Measurements from ENCODE around the gene NAV3. TPM values are rescaled to one million over a fixed set of nuclear protein-coding genes. Genes with fewer than 3 reads are reported as not detected.
A peak's percentile ranks its signal among the peaks of the same experiment; 100 is the strongest.

The NAV3 gene
- total and polyA plus RNA-seq, 11 donors: 1.1 to 18.0 (median 5.8) TPM

- H3K4me1 ChIP-seq: no peaks in the 10 kb centered on the region
- no peaks in the 10 kb centered on the region for H3K27me3 ChIP-seq
- H3K9me3 ChIP-seq: no peaks in the 10 kb centered on the region
- no peak for ATAC-seq
- no peak for TF ChIP-seq POLR2A (IDR thresholded peaks at IDR 0.05)
- TF ChIP-seq CTCF (IDR thresholded peaks at IDR 0.05): no peak
- no peak overlapping the region for H3K27ac ChIP-seq
- 93 to 95% (median 93%) methylated on average over 3 of the region's 3 CpGs for WGBS, 4 donors
- no peaks in the 10 kb centered on the region for H3K36me3 ChIP-seq
- intact Hi-C loops (cut with DNase I): loop anchor here in 4 of 10 donors (10.0 kb wide), 3 partner anchors 86 to 1166 kb away; no protein-coding TSS in a partner anchor
- H3K4me3 ChIP-seq: no peak overlapping the region
- no peak for DNase-seq
These were observed 178.3 kb downstream of the NAV3 start for GRCh38 chr12:78009031-78009430.

- peak in 1 of 5 donors; percentile 45 for DNase-seq
- WGBS, 4 donors: 57 to 72% (median 68%) methylated on average over 4 of the region's 4 CpGs
These were observed 187.6 kb downstream of the NAV3 start for GRCh38 chr12:78018171-78018910.

GRCh38 chr12:78018939-78019338 is 188.2 kb downstream of the NAV3 start:
- Histone ChIP-seq H3K9me3 (no peaks in the 10 kb centered on the region), H3K27me3 (no peaks in the 10 kb centered on the region), H3K4me1 (no peaks in the 10 kb centered on the region), H3K4me3 (no peak overlapping the region), H3K27ac (no peak overlapping the region), H3K36me3 (peaks cover 0 to 3% (median 0%) of the 10 kb centered on the region in 9 donors)
- no peak for DNase-seq
- WGBS, 4 donors: 85 to 88% (median 87%) methylated on average over 3 of the region's 3 CpGs
- no peak for ATAC-seq
- intact Hi-C loops (cut with DNase I): loop anchor here in 1 of 10 donors (10.0 kb wide), 1 partner anchor 106 kb away; no protein-coding TSS in a partner anchor
- TF ChIP-seq POLR2A (IDR thresholded peaks at IDR 0.05) (no peak), CTCF (IDR thresholded peaks at IDR 0.05) (no peak)

More at GRCh38 chr12:78018171-78018910, 187.6 kb downstream of the NAV3 start:
- intact Hi-C loops (cut with DNase I): loop anchor here in 1 of 10 donors (10.0 kb wide), 1 partner anchor 106 kb away; no protein-coding TSS in a partner anchor
- no peak overlapping the region for H3K4me3 ChIP-seq
- TF ChIP-seq POLR2A (IDR thresholded peaks at IDR 0.05): no peak
- no peak for TF ChIP-seq CTCF (IDR thresholded peaks at IDR 0.05)
- H3K9me3 ChIP-seq: no peaks in the 10 kb centered on the region
- H3K36me3 ChIP-seq: peaks cover 0 to 3% (median 0%) of the 10 kb centered on the region in 9 donors
- H3K27me3 ChIP-seq: no peaks in the 10 kb centered on the region
- H3K4me1 ChIP-seq: no peaks in the 10 kb centered on the region
- no peak for ATAC-seq
- H3K27ac ChIP-seq: no peak overlapping the region

- H3K36me3 ChIP-seq: no peaks in the 10 kb centered on the region
- no peak for DNase-seq
- TF ChIP-seq CTCF (IDR thresholded peaks at IDR 0.05) (no peak), POLR2A (IDR thresholded peaks at IDR 0.05) (no peak)
- H3K9me3 ChIP-seq: peaks cover 0 to 10% (median 0%) of the 10 kb centered on the region in 12 donors
- no peak for ATAC-seq
- intact Hi-C loops (cut with DNase I): no loop called here
- H3K4me1 ChIP-seq: peaks cover 0 to under 1% (median 0%) of the 10 kb centered on the region in 12 donors
- H3K4me3 ChIP-seq: no peak overlapping the region
- H3K27me3 ChIP-seq: no peaks in the 10 kb centered on the region
- H3K27ac ChIP-seq: no peak overlapping the region
- 77 to 95% (median 87%) methylated on average over 1 of the region's 1 CpG for WGBS, 4 donors
These were observed 197.7 kb downstream of the NAV3 start for GRCh38 chr12:78028426-78028825.
